K562 (cell line): ENCODE data around the gene MYCBP. TPM values are rescaled to one million over a fixed set of nuclear protein-coding genes. Genes with fewer than 3 reads are reported as not detected.
A peak's percentile ranks its signal among the peaks of the same experiment; 100 is the strongest.

Source experiments
- CHD1 ChIP-seq: fragments of 200-600 bp; sonication (generic); IDR thresholded peaks from one replicate; pipeline ENCODE4 v1.6.1; 2012; ENCODE audit warnings: mild to moderate bottlenecking, moderate library complexity, low read length, inconsistent platforms
- CHD4 ChIP-seq: fragments of 200-600 bp; sonication (generic); IDR thresholded peaks from 3 replicates; pipeline ENCODE4 v1.6.1; 2012; ENCODE audit warnings: low read depth, mild to moderate bottlenecking, mixed read lengths, low read length, inconsistent platforms; ENCODE audit not compliant: insufficient read depth, insufficient replicate concordance, poor library complexity, severe bottlenecking
- FOXK2 ChIP-seq, 2 experiments: fragments of 450-650 bp; IDR thresholded peaks in 1 of 2; conservative IDR thresholded peaks in 1 of 2; 2 replicates each; pipeline ENCODE4 v1.6.1; 2016; ENCODE audit warnings: low read depth in 2 of 2, mild to moderate bottlenecking in 1 of 2
- ILK ChIP-seq: fragments of 450-650 bp; IDR thresholded peaks from 2 replicates; pipeline ENCODE4 v1.6.1; 2016; ENCODE audit warnings: missing genetic modification characterization, low read depth, mild to moderate bottlenecking, missing compliant biosample characterization, moderate library complexity, borderline replicate concordance
- MCM5 ChIP-seq: fragments of 450-650 bp; IDR thresholded peaks from 2 replicates; pipeline ENCODE4 v1.6.1; 2016; ENCODE audit warnings: low read depth
- NEUROD1 ChIP-seq: fragments of 150-350 bp; IDR thresholded peaks from 2 replicates; pipeline ENCODE4 v1.6.1; 2014; ENCODE audit warnings: borderline replicate concordance, low read length, low read depth; ENCODE audit not compliant: partially characterized antibody
- NFATC3 ChIP-seq: fragments of 450-650 bp; IDR thresholded peaks from 2 replicates; pipeline ENCODE4 v1.6.1; 2017; ENCODE audit warnings: mild to moderate bottlenecking
- NFE2L1 ChIP-seq: fragments of 450-650 bp; IDR thresholded peaks from 2 replicates; pipeline ENCODE4 v1.6.1; 2016; ENCODE audit warnings: missing genetic modification characterization, low read depth, mild to moderate bottlenecking, missing compliant biosample characterization, moderate library complexity, borderline replicate concordance
- SMARCB1 ChIP-seq: IDR thresholded peaks from 2 replicates; pipeline ENCODE4 v1.6.1; 2011; ENCODE audit warnings: improper control_type of control experiment, low read depth; ENCODE audit not compliant: insufficient read length
- SRF ChIP-seq, 2 experiments: fragments of 250-450, 450-650 bp in 1 of 2; sonication (Bioruptor Pico) in 1 of 2; sonication (generic) in 1 of 2; formaldehyde crosslinking; IDR thresholded peaks; 2 replicates each; pipeline versions ENCODE4 v1.5.0 to v1.5.1; 2020 to 2022; ENCODE audit warnings: mild to moderate bottlenecking in 1 of 2, missing genetic modification reagents in 1 of 2
- TAF15 ChIP-seq: fragments of 200-400 bp; formaldehyde crosslinking; IDR thresholded peaks from 2 replicates; pipeline ENCODE4 v1.6.1; 2017; ENCODE audit warnings: mild to moderate bottlenecking, low read depth, low read length, moderate library complexity
- ZNF133 ChIP-seq: fragments of 250-450 bp; sonication (Bioruptor Pico); IDR thresholded peaks from 2 replicates; pipeline ENCODE4 v1.4.0; 2020; ENCODE audit warnings: mild to moderate bottlenecking
- ZNF584 ChIP-seq: fragments of 200-800 bp; sonication (Bioruptor generic); IDR thresholded peaks from 2 replicates; pipeline ENCODE4 v1.6.1; 2016; ENCODE audit warnings: low read depth, mild to moderate bottlenecking, missing genetic modification characterization, missing compliant biosample characterization
- ZNF699 ChIP-seq: fragments of 250-450 bp; sonication (Bioruptor Pico); IDR thresholded peaks from 2 replicates; pipeline ENCODE4 v1.8.0; 2021; ENCODE audit warnings: mild to moderate bottlenecking, moderate library complexity; ENCODE audit not compliant: insufficient replicate concordance
- ZSCAN32 ChIP-seq: fragments of 450-650 bp; formaldehyde crosslinking; IDR thresholded peaks from 2 replicates; pipeline ENCODE4 v1.4.0; 2020; ENCODE audit warnings: mild to moderate bottlenecking, moderate library complexity
- polyA plus RNA-seq, 8 experiments: library from polyadenylated mRNA; depleted of rRNA in 4 of 8; stranded (reverse) in 5 of 8; unstranded in 3 of 8; fragments of >200 nt; fragmentation: Nextera tagmentation in 2 of 8; fragmentation: Illumina TruSeq in 1 of 8; extraction: Ambion mirVana in 2 of 8; extraction: Trizol in 1 of 8; gene quantifications; 2 replicates each; pipeline versions ENCODE4 v1.2.1 to v1.2.3, GENCODE V29; 2011 to 2014; ENCODE audit warnings: inconsistent platforms in 1 of 8, missing spikeins in 1 of 8
- total RNA-seq, 7 experiments: library from RNA; depleted of rRNA in 6 of 7; stranded (reverse); fragments of >200 nt in 6 of 7; fragmentation: Illumina TruSeq in 2 of 7; extraction: Trizol in 2 of 7; gene quantifications; 2 replicates each; pipeline versions ENCODE4 v1.2.1 to v1.2.3, GENCODE V29; 2011 to 2021; ENCODE audit warnings: low replicate concordance in 1 of 7
- TF ChIP-seq, protein P1 (sequence below): sonication (generic); formaldehyde crosslinking; IDR thresholded peaks from 2 replicates; pipeline ENCODE4 v1.8.0; 2022; ENCODE audit warnings: mild to moderate bottlenecking, missing genetic modification reagents
- TF ChIP-seq, protein P2 (sequence below): fragments of 450-650 bp; IDR thresholded peaks from 2 replicates; pipeline ENCODE4 v1.6.1; 2016; ENCODE audit warnings: missing biosample characterization, missing genetic modification characterization
- TF ChIP-seq, protein P3 (sequence below): conservative IDR thresholded peaks from 2 replicates; pipeline ENCODE4 v1.6.1; 2011; ENCODE audit warnings: low read depth, mild to moderate bottlenecking, low read length; ENCODE audit not compliant: control insufficient read depth
- TF ChIP-seq, protein P4 (sequence below): fragments of 450-650 bp; IDR thresholded peaks from 2 replicates; pipeline ENCODE4 v1.6.1; 2016; ENCODE audit warnings: mild to moderate bottlenecking
- TF ChIP-seq, protein P5 (sequence below), 2 experiments: fragments of 450-650 bp in 1 of 2; sonication (generic) in 1 of 2; formaldehyde crosslinking; conservative IDR thresholded peaks; 2 replicates each; pipeline versions ENCODE4 v1.4.0 to v1.8.1; 2020 to 2022; ENCODE audit warnings: mild to moderate bottlenecking in 1 of 2, missing genetic modification reagents in 1 of 2

Gene MYCBP
- total and polyA plus RNA-seq, 9 of the 15 experiments (the other 6 are each of a cell fraction or from before 2014, with no cell fraction given), result 32.3 to 253 (median 72.9) TPM

DNA sequence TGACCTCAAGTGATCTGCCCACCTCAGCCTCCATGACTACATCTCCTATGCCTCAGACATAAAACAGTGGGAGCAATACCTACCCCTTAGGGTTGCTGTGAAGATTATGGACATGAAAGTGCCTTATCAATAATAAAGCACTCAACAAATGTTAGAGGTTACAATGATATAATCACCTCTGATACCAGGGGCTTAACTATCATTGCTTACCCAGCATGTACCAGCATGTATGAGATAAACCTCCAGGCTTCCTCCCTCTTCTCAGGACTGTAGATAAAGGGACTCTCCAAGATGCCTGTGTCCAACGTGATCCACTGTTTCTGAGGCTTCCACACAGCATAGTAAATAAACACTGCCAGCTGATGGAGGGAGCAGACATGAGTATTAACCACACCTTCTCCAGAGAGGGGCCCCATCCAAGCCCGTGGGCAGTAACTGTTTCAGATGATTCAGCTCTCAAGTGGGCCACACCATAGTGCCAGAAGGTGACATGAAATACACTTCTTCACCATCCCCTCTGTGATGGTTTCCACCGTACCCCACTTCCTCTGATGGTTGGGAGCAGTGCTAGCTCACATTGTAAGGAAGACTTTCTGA is 42.3 kb upstream of the MYCBP start (continued):
- TF ChIP-seq, protein P1, sequence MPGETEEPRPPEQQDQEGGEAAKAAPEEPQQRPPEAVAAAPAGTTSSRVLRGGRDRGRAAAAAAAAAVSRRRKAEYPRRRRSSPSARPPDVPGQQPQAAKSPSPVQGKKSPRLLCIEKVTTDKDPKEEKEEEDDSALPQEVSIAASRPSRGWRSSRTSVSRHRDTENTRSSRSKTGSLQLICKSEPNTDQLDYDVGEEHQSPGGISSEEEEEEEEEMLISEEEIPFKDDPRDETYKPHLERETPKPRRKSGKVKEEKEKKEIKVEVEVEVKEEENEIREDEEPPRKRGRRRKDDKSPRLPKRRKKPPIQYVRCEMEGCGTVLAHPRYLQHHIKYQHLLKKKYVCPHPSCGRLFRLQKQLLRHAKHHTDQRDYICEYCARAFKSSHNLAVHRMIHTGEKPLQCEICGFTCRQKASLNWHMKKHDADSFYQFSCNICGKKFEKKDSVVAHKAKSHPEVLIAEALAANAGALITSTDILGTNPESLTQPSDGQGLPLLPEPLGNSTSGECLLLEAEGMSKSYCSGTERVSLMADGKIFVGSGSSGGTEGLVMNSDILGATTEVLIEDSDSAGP, result no peak
- TF ChIP-seq FOXK2 (conservative IDR thresholded peaks at IDR 0.05 in 1 of 2, IDR thresholded peaks at IDR 0.05 in 1 of 2; ENCODE audit: low read depth in 2 of 2) (peak; percentile 88), NFATC3 (no peak), MCM5 (no peak), TAF15 (no peak), ZSCAN32 (CRISPR knock-in tag) (no peak), NFE2L1 (tag) (no peak), CHD4 (no peak), ZNF699 (no peak), ILK (tag) (no peak), ZNF133 (CRISPR knock-in tag) (no peak), NEUROD1 (peak; percentile 69), SRF (CRISPR knock-in tag; IDR thresholded peaks at IDR 0.05) (no peak), CHD1 (no peak), SMARCB1 (no peak), ZNF584 (CRISPR knock-in tag) (0 out of 2 replicates have a peak, but pooled peaks have one; percentile 43)
- TF ChIP-seq, protein P2, sequence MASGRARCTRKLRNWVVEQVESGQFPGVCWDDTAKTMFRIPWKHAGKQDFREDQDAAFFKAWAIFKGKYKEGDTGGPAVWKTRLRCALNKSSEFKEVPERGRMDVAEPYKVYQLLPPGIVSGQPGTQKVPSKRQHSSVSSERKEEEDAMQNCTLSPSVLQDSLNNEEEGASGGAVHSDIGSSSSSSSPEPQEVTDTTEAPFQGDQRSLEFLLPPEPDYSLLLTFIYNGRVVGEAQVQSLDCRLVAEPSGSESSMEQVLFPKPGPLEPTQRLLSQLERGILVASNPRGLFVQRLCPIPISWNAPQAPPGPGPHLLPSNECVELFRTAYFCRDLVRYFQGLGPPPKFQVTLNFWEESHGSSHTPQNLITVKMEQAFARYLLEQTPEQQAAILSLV (tag), result no peak
- TF ChIP-seq, protein P3, sequence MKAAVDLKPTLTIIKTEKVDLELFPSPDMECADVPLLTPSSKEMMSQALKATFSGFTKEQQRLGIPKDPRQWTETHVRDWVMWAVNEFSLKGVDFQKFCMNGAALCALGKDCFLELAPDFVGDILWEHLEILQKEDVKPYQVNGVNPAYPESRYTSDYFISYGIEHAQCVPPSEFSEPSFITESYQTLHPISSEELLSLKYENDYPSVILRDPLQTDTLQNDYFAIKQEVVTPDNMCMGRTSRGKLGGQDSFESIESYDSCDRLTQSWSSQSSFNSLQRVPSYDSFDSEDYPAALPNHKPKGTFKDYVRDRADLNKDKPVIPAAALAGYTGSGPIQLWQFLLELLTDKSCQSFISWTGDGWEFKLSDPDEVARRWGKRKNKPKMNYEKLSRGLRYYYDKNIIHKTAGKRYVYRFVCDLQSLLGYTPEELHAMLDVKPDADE, result no peak
- TF ChIP-seq, protein P4, sequence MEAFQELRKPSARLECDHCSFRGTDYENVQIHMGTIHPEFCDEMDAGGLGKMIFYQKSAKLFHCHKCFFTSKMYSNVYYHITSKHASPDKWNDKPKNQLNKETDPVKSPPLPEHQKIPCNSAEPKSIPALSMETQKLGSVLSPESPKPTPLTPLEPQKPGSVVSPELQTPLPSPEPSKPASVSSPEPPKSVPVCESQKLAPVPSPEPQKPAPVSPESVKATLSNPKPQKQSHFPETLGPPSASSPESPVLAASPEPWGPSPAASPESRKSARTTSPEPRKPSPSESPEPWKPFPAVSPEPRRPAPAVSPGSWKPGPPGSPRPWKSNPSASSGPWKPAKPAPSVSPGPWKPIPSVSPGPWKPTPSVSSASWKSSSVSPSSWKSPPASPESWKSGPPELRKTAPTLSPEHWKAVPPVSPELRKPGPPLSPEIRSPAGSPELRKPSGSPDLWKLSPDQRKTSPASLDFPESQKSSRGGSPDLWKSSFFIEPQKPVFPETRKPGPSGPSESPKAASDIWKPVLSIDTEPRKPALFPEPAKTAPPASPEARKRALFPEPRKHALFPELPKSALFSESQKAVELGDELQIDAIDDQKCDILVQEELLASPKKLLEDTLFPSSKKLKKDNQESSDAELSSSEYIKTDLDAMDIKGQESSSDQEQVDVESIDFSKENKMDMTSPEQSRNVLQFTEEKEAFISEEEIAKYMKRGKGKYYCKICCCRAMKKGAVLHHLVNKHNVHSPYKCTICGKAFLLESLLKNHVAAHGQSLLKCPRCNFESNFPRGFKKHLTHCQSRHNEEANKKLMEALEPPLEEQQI, result peak; percentile 73
- TF ChIP-seq, protein P5, sequence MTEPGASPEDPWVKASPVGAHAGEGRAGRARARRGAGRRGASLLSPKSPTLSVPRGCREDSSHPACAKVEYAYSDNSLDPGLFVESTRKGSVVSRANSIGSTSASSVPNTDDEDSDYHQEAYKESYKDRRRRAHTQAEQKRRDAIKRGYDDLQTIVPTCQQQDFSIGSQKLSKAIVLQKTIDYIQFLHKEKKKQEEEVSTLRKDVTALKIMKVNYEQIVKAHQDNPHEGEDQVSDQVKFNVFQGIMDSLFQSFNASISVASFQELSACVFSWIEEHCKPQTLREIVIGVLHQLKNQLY (CRISPR knock-in tag; conservative IDR thresholded peaks at IDR 0.05), result no peak
